HG03460 (cell line): ENCODE data around the gene ORC6.
"Not testable (repeated sequence)": the region's sequence is repeated elsewhere in the genome, so short reads cannot be mapped to it uniquely, and the experiment has no call there.

Source experiments
- ATAC-seq: cut with Tn5 transposase; IDR thresholded peaks from one replicate; pipeline ENCODE4 v1.9.1; 2021; ENCODE audit not compliant: unreplicated experiment

ORC6 gene, protein sequence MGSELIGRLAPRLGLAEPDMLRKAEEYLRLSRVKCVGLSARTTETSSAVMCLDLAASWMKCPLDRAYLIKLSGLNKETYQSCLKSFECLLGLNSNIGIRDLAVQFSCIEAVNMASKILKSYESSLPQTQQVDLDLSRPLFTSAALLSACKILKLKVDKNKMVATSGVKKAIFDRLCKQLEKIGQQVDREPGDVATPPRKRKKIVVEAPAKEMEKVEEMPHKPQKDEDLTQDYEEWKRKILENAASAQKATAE

DNA sequence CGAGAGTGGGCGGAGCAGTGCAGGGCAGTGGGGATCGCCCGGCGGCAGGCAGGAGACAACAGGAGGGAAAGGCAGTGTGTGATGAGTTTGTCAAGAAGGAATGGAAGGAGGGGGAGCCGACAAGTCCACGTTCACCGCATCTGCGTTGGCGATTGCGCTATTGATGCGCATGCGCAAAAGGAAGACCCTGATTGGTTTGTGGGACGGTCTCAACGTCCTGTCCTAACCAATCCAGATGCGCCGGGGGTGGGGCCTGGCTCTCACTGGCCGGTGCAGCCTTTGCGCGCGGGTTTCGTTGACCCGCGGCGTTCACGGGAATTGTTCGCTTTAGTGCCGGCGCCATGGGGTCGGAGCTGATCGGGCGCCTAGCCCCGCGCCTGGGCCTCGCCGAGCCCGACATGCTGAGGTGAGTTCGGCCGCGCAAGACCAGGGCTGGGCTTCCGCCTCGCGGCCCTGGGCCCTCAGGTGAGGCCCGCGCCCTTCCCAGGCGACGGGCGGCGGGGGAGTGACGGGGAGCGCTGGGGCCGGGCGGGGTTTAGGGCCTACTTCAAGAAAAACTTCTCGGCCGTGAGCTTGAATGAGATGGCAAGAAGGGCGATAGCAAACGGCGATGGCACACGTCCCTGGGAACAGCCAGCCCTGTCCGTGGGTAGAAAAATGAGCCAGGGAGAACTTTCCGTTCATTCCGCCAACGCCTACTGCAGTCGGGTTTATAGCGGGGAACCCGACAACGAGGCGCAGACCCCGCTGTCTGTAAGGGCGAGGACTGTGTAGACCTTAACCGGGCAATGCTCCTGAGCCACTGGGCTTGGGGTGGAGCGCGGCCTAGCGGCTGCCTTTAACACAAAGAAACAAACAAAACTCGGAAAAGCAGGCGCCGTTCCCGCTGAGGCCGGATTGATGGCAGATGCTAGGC is at the start of gene ORC6:
ORC6 (plus strand) TSS at position 295 of the 916 bp plus-strand sequence; CDS start at position 342, 47 bp downstream.
- peak; percentile 68 for ATAC-seq

DNA sequence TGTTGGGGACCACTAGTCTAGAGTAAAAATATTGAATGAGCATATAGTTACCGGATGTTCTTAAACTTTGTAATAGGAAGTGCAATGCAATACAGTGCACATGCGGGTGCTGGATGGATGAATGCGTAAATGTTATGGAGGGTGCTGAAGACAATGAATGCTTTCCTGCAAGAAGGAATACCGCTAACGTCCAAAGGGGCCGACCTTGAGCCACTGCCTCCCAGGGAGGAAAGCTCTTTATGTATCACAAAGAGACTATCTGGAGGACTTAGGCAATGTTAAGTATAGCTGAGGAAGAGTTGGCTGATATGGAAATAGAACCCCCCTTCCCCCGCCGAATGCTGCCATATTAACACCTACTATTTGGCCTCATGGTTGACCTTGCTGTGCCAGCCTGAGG is 40.8 kb upstream of the ORC6 start:
- ATAC-seq, result no peak

DNA sequence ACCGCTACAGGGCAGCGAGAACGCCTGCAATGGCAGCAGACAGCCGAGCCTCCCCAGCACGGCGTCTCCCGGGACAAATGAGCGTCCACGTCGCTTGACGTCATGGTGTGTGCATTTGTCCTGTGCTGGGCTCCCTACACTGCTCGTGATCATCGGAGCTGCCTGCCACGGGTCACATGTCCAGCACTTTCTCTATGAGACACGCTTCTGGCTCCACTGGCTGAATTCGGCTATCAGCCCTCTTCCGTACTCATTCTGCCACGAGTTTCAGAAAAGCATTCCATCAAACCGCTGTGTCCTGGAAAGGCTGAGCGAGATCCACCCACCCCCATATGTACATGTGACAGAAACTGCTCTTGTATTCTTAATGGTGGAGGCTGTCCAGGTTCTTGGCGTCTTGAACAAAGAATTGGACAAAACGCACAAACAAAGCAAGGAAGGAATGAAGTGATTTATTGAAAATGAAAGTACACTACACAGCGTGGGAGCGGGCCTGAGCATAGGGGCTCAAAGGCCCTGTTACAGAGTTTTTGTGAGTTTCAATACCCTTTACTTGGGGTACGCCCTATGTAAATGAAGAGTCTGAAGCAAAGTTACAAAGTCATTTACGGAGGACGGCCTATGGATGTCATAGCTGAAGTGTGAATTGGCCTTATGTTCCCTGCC is 39.7 kb upstream of the ORC6 start:
- ATAC-seq, result no peak

DNA sequence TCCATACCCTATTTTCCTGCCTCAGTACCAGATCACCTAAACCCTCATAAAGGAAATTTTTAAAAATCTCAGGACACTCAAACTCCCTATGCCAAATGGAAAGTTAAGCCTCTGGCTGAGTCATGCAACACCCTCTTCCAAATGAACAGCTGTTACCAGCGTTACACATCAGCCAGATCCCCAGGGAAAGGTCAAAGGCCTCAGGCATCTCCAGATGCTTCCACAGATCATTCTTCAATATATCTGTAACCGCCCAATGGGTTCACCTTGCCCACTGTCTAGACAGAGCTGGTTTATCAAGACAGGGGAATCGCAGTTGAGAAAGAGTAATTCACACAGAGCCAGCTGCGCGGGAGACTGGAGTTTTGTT is 39.2 kb upstream of the ORC6 start:
- ATAC-seq, result no peak

DNA sequence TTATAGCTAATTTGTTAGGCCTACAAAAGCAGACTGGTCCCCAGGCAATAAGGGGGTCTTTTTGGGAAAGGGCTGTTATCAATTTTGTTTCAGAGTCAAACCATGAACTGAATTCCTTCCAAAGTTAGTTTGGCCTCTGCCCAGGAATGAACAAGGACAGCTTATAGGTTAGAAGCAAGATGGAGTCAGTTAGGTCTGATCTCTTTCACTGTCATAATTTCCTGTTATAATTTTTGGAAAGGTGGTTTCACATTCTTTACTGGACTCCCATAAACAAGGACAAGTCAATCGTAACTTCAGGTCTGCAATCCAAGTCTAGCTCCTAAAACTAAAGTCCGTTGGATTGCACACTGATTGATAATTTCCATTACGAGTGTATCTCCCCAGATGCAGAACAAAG is 38.2 kb upstream of the ORC6 start:
- ATAC-seq, result no peak

DNA sequence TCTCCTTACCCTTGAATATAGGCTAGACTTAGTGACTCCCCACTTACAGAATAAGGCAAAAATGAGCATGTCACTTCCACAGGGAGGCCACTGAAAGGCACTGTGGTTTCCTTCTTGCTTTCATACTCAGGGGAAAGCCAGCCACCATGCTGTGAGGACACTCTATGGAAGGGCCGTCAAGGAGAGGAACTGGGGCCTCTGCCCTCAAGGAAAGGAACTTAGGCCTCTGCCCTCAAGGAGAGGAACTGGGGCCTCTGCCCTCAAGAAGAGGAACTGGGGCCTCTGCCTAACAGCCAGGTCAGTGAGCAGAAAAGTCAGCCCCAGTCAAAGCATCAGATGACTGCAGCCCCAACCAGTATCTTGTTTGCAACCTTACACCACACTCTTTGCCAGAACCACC is 30.5 kb upstream of the ORC6 start:
- ATAC-seq, result peak; percentile 96

DNA sequence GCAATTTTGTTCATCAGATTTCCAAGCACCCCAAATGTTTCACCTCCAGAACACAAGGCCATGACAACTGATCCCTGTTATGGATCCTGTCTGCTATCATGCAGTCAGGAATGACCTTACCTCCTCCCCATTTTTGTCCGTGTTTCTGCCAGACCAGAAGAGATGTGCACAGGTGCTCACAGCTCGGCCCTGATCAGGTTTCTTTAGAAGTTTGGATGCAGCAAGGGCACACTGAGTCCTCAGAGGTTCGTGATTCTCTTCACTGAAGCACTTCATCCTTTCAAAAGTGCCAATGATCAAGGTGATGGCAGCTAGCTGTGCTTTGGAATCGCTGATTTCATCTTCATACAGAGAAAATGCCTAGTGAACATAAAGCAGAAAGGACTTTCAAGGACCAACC is 27.3 kb upstream of the ORC6 start:
- ATAC-seq, result no peak

DNA sequence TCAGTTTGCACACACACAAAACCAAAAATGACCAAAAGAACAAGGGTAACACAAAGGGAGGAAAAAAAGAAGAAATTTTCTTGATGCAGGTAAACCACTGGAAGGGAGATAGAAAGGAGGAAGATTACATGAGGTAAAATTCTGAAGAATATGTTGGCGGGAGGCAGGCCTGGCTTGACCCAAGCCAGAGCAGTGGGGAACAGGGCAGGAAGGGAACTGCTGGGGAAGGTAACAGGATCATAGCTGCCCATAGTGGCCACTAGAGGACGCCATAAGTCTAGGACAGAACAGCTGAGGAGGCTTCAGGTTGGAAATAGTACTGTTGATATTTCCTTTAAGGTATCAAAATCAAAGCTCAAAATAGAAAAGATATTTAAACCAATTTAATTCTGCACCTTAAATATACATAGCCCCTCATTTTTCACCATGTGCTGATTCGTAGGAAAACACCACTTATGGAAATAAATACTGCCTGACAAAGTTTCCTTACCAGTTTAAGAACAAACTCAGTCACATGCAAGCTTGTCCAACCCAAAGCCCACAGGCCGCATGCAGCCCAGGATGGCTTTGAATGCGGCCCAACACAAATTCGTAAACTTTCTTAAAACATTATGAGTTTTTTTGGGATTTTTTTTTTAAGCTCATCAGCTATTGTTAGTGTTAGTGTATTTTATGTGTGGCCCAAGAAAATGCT is 16.0 kb upstream of the ORC6 start:
- ATAC-seq, result peak; percentile 83

DNA sequence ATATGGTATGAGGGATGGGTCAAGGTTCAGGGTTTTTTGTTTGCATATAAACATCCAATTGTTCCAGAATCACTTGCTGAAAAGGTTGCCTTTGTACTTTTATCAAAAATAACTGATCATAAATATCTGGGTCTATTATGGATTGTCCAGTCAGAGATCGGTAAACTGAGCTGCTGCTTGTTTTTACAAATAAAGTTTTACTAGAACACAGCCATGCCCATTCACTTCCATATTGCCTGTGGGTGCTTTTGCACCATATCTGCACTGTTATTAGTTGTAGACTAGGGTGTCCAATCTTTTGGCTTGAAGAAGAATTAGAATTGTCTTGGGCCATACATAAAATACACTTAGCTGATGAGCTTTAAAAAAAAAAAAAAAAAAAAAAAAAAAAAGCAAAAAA is 11.5 kb upstream of the ORC6 start:
- ATAC-seq, result not testable (repeated sequence)

DNA sequence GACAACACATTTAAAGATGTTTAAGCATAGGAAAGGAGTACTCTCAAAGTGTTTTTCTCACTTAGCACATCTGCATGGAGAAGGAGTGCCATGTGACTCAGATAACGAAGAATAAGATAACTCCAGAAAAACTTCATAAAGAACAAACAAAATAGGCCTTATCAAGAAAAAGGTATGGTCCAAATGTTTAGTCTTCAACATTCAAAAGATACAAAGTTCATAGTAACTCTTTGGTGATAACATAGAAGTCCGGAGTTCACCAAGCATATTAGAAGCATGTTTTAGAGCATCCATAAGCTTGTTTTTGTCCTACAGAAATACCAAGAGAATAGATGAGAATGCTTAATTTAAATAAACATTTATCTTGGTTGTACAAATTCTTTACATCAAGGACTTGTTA is 7.6 kb upstream of the ORC6 start:
- not testable (repeated sequence) for ATAC-seq

DNA sequence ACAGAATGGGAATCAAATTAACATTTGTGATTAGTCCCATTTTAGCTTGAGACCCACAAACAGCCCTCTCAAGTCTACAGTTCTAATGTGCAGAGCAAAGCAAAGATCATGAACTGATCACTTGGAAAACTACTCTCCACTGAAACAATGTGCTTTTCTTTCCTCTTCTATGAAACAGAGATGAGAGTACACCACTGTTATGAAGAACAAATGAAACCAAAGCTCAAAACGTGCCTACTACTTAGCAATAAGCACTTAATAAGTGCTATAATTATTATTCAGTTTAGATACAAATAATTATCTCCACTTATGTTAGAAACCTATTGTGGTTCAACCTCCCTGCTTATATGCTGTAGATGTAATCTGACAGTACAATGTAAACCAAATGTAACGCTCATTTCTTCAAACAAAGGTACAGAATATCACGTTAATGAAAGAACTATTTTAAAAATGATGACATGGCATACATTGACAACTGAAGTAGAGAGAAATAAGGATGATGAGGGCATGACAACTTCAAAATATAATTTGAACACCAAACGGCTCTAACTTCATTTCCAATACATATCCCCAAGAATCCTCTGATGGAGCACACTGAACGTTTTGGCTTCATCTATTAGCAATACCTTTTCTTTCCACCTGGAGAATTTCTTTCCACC is 2.5 kb upstream of the ORC6 start:
- ATAC-seq, result no peak

DNA sequence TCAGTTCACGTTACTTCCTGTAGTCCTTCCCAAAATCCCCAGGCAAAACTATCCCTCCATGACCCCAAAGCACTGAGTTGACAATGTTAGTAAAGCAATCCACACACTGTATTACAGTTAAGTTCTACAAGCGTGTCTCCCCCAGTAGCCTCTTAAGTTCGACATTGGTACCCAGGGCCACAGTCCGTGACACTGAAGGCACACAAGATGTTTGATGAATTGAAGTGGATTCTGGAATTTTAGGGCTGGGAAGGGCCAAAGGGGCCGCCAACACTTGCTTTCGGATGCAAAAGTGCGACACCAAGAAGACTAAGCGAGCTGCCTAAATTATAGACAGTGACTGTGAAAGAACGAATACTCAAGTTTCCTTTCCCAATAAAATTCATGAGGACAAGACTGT is 2.0 kb upstream of the ORC6 start:
- ATAC-seq, result no peak

DNA sequence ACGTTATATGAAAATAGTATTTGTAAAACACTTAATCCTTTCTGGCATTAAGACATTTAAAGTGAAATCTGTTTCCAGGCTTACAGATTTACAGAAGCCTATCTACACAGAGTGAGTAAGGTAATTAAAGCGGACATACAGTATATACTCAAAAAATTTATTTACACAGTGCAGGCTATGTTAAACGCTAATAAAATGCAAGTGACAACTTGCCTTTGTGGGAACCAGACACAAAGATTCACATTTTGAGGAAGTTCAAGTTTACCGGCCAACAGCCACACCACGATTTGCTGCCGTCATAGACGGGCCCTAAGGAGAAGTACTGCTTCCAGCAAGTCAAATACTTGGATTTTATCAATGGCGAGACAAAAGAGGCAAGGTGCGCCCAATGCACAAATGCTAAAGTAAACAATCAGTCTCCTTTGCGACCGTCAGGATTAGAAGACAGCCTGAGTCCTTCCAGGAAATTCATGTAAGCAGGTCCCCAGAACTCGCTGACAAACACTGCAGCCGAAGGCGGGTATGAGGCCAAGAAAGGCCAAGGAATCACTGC is 1.3 kb upstream of the ORC6 start:
- no peak for ATAC-seq

DNA sequence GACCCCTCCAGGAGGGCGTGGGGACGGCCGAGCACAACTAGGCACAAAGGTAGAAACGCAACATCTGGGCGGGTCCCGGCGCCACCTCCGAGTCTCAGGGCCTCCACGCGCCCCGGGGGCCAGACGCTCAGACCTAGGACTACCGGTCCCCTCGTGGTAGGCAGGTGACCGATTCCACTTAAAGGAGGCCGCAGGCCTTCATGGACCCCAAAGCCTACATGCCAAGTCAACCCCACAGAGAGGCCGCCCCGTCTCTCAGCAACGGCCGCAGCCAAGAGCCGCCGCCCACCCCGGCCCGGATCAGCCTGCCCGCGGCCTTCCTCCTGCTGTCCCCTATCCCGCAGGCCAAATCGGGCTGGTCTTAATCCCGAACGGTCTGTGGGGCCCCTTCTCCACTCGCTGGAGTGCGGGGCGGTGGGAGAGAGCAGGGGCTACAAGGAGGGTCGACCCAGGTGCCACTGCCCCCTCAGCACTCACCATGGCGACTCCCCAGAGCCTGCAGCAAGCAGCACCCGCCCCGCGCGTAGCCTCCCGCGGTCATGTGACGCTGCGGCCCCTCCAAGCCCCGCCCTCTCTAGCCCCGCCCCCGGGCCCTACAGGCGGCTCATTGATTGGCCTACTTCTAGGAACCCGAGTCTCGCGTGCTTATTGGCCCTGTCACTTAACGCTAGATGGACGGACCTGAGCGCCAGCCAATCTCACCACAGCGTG is 650 bp upstream of the ORC6 start, which contains the start of gene VPS35:
VPS35 (minus strand) TSS at position 525 of the 711 bp plus-strand sequence; CDS start at position 480, 45 bp downstream.
- ATAC-seq, result peak; percentile 82

DNA sequence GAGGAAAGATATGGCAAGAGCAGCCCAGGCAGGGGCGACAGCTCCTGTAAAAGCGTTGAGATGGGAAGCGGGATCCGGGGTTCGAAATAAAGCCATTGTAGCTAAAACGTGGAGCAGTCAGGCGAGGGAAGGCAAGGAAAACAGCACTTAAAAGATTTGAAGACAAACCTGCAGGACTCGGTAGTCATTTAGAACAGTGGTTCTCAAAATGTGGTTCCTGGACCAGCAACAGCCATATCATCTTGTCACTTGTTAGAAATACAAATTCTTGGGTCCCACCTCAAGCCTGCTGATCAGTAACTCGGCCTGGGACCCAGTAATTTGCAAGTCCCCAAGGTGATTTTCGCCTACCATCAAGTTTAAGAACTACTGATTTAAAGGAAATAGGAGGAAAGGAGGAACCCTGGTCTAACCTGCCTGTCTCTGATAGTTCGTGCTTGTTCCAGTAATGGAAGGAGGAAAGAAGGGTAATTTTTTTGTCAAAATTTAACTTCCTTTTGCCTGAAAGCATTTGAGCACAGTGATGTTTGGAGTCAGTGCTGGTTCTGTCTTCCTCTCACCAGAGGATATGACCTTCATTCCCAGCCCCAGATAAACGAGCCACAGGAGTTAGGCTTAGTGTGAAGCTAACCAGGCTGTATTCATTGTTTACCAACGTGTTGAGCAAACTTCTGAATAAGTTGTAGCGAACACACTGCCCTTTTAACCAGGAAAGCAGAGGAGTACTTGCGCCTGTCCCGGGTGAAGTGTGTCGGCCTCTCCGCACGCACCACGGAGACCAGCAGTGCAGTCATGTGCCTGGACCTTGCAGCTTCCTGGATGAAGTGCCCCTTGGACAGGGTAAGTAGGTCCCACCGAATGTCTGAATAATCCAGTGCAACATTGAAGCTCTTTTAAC is 1.1 kb downstream of the ORC6 start:
- no peak for ATAC-seq

DNA sequence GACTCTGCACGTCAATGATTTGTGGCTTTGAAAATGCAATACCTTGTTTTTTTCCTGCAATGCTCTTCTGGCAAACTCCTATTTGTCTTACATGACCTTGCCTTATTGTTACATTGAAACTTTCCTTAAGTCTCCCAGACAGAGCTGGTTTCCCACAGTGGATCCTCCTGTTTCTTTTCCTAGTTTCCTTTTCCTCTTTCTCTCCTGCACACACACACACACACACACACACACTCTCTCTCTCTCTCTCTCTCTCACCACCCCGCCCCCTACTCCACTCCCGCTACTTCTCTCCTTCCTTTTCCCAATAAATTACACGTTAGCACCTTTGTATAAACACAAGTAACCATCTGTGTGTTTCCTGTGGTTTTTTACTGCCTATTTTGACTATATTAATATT is 2.3 kb downstream of the ORC6 start:
- ATAC-seq, result no peak

DNA sequence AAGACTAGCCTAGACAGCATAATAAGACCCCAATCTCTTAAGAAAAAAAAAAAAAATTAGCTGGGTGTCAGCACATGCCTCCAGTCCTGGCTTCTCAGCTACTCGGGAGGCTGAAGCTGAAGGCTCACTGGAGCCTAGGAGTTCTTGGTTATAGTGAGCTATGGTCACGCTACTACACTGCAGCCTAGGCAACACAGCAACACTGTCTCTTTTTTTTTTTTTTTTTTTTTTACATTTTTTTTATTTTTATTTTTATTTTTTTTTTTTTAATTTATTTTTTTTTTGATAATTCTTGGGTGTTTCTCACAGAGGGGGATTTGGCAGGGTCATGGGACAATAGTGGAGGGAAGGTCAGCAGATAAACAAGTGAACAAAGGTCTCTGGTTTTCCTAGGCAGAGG is 4.1 kb downstream of the ORC6 start:
- no peak for ATAC-seq

DNA sequence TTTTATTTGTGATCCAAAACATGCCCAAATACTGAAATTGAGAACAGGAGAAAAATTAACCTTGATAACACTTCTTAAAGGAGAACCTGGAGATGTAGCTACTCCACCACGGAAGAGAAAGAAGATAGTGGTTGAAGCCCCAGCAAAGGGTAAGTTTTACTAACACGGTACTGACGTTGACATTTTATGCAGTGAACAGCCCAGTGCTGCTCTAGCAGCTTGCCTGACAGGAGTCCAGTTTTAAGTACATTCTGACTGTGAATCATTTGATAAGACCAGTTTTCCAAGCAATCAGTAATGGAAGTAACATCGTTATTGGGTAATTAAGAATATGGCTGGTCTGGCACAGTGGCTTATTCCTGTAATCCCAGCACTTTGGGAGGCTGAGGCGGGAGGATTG is 6.5 kb downstream of the ORC6 start:
- no peak for ATAC-seq

DNA sequence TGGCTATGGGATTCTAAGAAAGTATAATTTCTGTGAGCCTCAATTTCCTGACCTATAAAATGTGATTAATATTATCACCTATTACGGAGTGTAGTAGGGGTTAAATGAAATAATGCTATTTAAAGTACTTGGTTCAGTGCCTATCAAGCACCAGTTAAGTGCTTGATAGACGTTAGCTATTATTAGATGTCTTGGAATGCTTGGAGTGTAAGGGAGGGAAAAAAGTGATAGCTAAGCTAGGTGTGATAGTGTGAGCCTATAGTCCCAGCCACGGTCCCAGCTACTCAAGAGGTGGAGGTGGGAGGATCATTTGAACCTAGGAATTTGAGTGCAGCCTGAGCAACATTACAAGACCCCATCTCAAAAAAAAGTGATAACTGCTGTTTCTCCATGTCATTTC is 7.5 kb downstream of the ORC6 start:
- no peak for ATAC-seq
